Skeletal muscle satellite cell (primary cell): ENCODE measurements around the gene EXOSC7. TPM values are rescaled to one million over a fixed set of nuclear protein-coding genes. Genes with fewer than 3 reads are reported as not detected.

Source experiments
- H3K27me3 ChIP-seq: 2 replicates; pipeline ENCODE4 v1.7.0; 2013; ENCODE audit warnings: low read length; ENCODE audit not compliant: control insufficient read depth, insufficient read depth
- H3K36me3 ChIP-seq: 2 replicates; pipeline ENCODE4 v1.7.0; 2013; ENCODE audit warnings: mild to moderate bottlenecking, control low read depth, low read length; ENCODE audit not compliant: insufficient read depth
- H3K4me1 ChIP-seq: 2 replicates; pipeline ENCODE4 v1.7.0; 2013; ENCODE audit warnings: low read length; ENCODE audit not compliant: control insufficient read depth, insufficient read depth
- H3K4me2 ChIP-seq: 2 replicates; pipeline ENCODE4 v1.7.0; 2013; ENCODE audit warnings: mild to moderate bottlenecking, low read length
- H3K4me3 ChIP-seq: 2 replicates; pipeline ENCODE4 v1.7.0; 2013; ENCODE audit warnings: low read length
- H3K9ac ChIP-seq: 2 replicates; pipeline ENCODE4 v1.7.0; 2013; ENCODE audit warnings: mild to moderate bottlenecking, low read depth, low read length, moderate library complexity
- H3K9me3 ChIP-seq: replicated peaks from 2 replicates; pipeline ENCODE4 v1.7.0; 2013; ENCODE audit warnings: mild to moderate bottlenecking, control low read depth, low read length
- total RNA-seq: library from RNA; depleted of rRNA; stranded (reverse); fragments of >200 nt; gene quantifications from 2 replicates; pipeline ENCODE4 v1.2.3, GENCODE V29; 2012; rRNA removed

Gene EXOSC7
- total RNA-seq, result 55.5 and 61.1 TPM in 2 replicates

GRCh38 chr3:44976002-44976815, at the start of gene EXOSC7, which contains the start of gene ZDHHC3:
Gene EXOSC7, plus strand, starts transcription at chr3:44976244. Its CDS starts 34 bp downstream, at chr3:44976278.
Gene ZDHHC3, minus strand, starts transcription at chr3:44976174. Its CDS starts 16,738 bp downstream, at chr3:44959436.
- peaks cover 7% of the 10 kb centered on the region for H3K36me3 ChIP-seq
- H3K4me1 ChIP-seq, result peaks cover 11% of the 10 kb centered on the region
- peak within 1 kb of the TSS; percentile 88 for H3K9ac ChIP-seq
- peak within 1 kb of the TSS; percentile 99 for H3K4me3 ChIP-seq
- H3K9me3 ChIP-seq, result no peaks in the 10 kb centered on the region
- H3K4me2 ChIP-seq, result peak within 1 kb of the TSS; percentile 87
- no peaks in the 10 kb centered on the region for H3K27me3 ChIP-seq

- peaks cover 55% of the 10 kb centered on the region for H3K36me3 ChIP-seq
- H3K4me1 ChIP-seq, result no peaks in the 10 kb centered on the region
- no peak overlapping the region for H3K9ac ChIP-seq
Observed at GRCh38 chr3:44926921-44927320, 49.1 kb upstream of the EXOSC7 start.

GRCh38 chr3:44927371-44927770, 48.7 kb upstream of the EXOSC7 start:
- no peaks in the 10 kb centered on the region for H3K27me3 ChIP-seq
- no peak overlapping the region for H3K9ac ChIP-seq
- H3K4me1 ChIP-seq, result no peaks in the 10 kb centered on the region
- H3K9me3 ChIP-seq, result no peaks in the 10 kb centered on the region
- peaks cover 55% of the 10 kb centered on the region for H3K36me3 ChIP-seq
- H3K4me2 ChIP-seq, result no peak overlapping the region
- H3K4me3 ChIP-seq, result no peak overlapping the region

More at GRCh38 chr3:44926921-44927320, 49.1 kb upstream of the EXOSC7 start:
- Histone ChIP-seq H3K9me3 (no peaks in the 10 kb centered on the region), H3K4me2 (no peak overlapping the region), H3K4me3 (no peak overlapping the region), H3K27me3 (no peaks in the 10 kb centered on the region)

GRCh38 chr3:44929782-44930181, 46.3 kb upstream of the EXOSC7 start:
- no peaks in the 10 kb centered on the region for H3K4me1 ChIP-seq
- no peaks in the 10 kb centered on the region for H3K27me3 ChIP-seq
- no peak overlapping the region for H3K4me2 ChIP-seq
- H3K36me3 ChIP-seq, result peaks cover 69% of the 10 kb centered on the region
- no peaks in the 10 kb centered on the region for H3K9me3 ChIP-seq
- no peak overlapping the region for H3K9ac ChIP-seq
- no peak overlapping the region for H3K4me3 ChIP-seq

GRCh38 chr3:44930911-44931310, 45.1 kb upstream of the EXOSC7 start:
- H3K4me3 ChIP-seq, result no peak overlapping the region
- H3K9ac ChIP-seq, result no peak overlapping the region
- H3K36me3 ChIP-seq, result peaks cover 63% of the 10 kb centered on the region
- H3K27me3 ChIP-seq, result no peaks in the 10 kb centered on the region
- H3K4me1 ChIP-seq, result no peaks in the 10 kb centered on the region
- no peaks in the 10 kb centered on the region for H3K9me3 ChIP-seq
- no peak overlapping the region for H3K4me2 ChIP-seq

- H3K4me2 ChIP-seq, result no peak overlapping the region
- H3K36me3 ChIP-seq, result peaks cover 55% of the 10 kb centered on the region
- no peaks in the 10 kb centered on the region for H3K9me3 ChIP-seq
- H3K4me3 ChIP-seq, result no peak overlapping the region
- no peaks in the 10 kb centered on the region for H3K27me3 ChIP-seq
- no peaks in the 10 kb centered on the region for H3K4me1 ChIP-seq
- no peak overlapping the region for H3K9ac ChIP-seq
Observed at GRCh38 chr3:44931791-44932190, 44.3 kb upstream of the EXOSC7 start.

DNA sequence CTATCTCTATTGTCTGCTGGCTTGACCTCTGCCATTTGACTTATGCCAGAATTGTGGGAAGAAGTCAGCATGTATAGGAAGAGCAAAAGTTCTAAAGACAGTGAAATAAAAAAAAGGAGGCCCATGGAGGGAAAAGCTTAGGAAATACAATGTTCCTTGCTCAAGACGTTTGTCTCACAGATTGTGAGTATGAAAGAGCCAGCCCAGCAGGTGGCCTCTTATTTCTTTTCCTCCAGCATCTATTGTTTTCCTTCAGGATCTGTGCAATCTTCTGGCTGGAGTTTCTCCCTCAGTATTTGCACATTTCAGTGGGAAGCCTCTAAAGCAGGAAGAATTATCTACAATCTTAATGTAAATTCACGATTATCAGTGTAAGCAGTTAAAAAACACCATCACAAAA, 43.8 kb upstream of the EXOSC7 start:
- no peaks in the 10 kb centered on the region for H3K4me1 ChIP-seq
- no peak overlapping the region for H3K4me2 ChIP-seq
- no peaks in the 10 kb centered on the region for H3K27me3 ChIP-seq
- H3K4me3 ChIP-seq, result no peak overlapping the region
- peaks cover 55% of the 10 kb centered on the region for H3K36me3 ChIP-seq
- no peaks in the 10 kb centered on the region for H3K9me3 ChIP-seq
- no peak overlapping the region for H3K9ac ChIP-seq

- Histone ChIP-seq H3K4me3 (no peak overlapping the region), H3K27me3 (no peaks in the 10 kb centered on the region), H3K36me3 (peaks cover 55% of the 10 kb centered on the region), H3K4me1 (no peaks in the 10 kb centered on the region), H3K9me3 (no peaks in the 10 kb centered on the region), H3K9ac (no peak overlapping the region), H3K4me2 (no peak overlapping the region)
Observed at GRCh38 chr3:44932986-44933944, 42.8 kb upstream of the EXOSC7 start.

GRCh38 chr3:44939581-44940036, 36.4 kb upstream of the EXOSC7 start:
- H3K9ac ChIP-seq, result no peak overlapping the region
- peaks cover 7% of the 10 kb centered on the region for H3K4me1 ChIP-seq
- H3K4me3 ChIP-seq, result no peak overlapping the region
- H3K4me2 ChIP-seq, result no peak overlapping the region
- H3K36me3 ChIP-seq, result peaks cover 42% of the 10 kb centered on the region
- H3K9me3 ChIP-seq, result no peaks in the 10 kb centered on the region
- H3K27me3 ChIP-seq, result no peaks in the 10 kb centered on the region

GRCh38 chr3:44942202-44942921, 33.7 kb upstream of the EXOSC7 start:
- Histone ChIP-seq H3K4me1 (peaks cover 7% of the 10 kb centered on the region), H3K4me2 (no peak overlapping the region), H3K27me3 (no peaks in the 10 kb centered on the region), H3K36me3 (peaks cover 50% of the 10 kb centered on the region), H3K4me3 (no peak overlapping the region), H3K9ac (no peak overlapping the region), H3K9me3 (no peaks in the 10 kb centered on the region)

GRCh38 chr3:44948239-44948638, 27.8 kb upstream of the EXOSC7 start:
- H3K4me3 ChIP-seq, result no peak overlapping the region
- H3K4me1 ChIP-seq, result no peaks in the 10 kb centered on the region
- H3K9me3 ChIP-seq, result no peaks in the 10 kb centered on the region
- H3K4me2 ChIP-seq, result no peak overlapping the region
- no peaks in the 10 kb centered on the region for H3K27me3 ChIP-seq
- H3K36me3 ChIP-seq, result peaks cover 11% of the 10 kb centered on the region
- H3K9ac ChIP-seq, result no peak overlapping the region
